Trophoblast cell (in vitro differentiated cells and primary cell): ENCODE measurements around the gene CLEC16A.

ENCODE experiments used
- DNase-seq, 2 donors: peaks; one replicate each; pipeline ENCODE4 v3.0.0-alpha.2; 2016
- H2AFZ ChIP-seq: 2 replicates; pipeline ENCODE4 v1.6.1; 2013; ENCODE audit warnings: low read length, moderate library complexity, mild to moderate bottlenecking; ENCODE audit not compliant: insufficient read depth, poor library complexity
- H2AK5ac ChIP-seq: 2 replicates; pipeline ENCODE4 v1.6.1; 2013; ENCODE audit warnings: mild to moderate bottlenecking, low read length
- H2BK120ac ChIP-seq: 2 replicates; pipeline ENCODE4 v1.6.1; 2013; ENCODE audit warnings: low read length, mild to moderate bottlenecking, moderate library complexity; ENCODE audit not compliant: insufficient read depth, poor library complexity
- H2BK12ac ChIP-seq: 2 replicates; pipeline ENCODE4 v1.6.1; 2013; ENCODE audit warnings: mild to moderate bottlenecking, low read length, moderate library complexity
- H2BK5ac ChIP-seq: 2 replicates; pipeline ENCODE4 v1.6.1; 2013; ENCODE audit warnings: low read length, low read depth, moderate library complexity, mild to moderate bottlenecking; ENCODE audit not compliant: poor library complexity
- H3K14ac ChIP-seq: 2 replicates; pipeline ENCODE4 v1.6.1; 2013; ENCODE audit warnings: mild to moderate bottlenecking, low read length
- H3K18ac ChIP-seq: 2 replicates; pipeline ENCODE4 v1.6.1; 2013; ENCODE audit warnings: mild to moderate bottlenecking, low read length
- H3K23ac ChIP-seq: 2 replicates; pipeline ENCODE4 v1.6.1; 2013; ENCODE audit warnings: low read length
- H3K27ac ChIP-seq: 2 replicates; pipeline ENCODE4 v1.5.1; 2013; ENCODE audit warnings: low read depth, mild to moderate bottlenecking, inconsistent platforms, low read length, moderate library complexity
- H3K27me3 ChIP-seq: 2 replicates; pipeline ENCODE4 v1.6.1; 2013; ENCODE audit warnings: inconsistent platforms, mild to moderate bottlenecking, low read length, moderate library complexity; ENCODE audit not compliant: insufficient read depth
- H3K36me3 ChIP-seq, 2 experiments: 1 replicate in 1 of 2; 2 replicates in 1 of 2; pipeline ENCODE4 v1.6.1; 2013; ENCODE audit warnings: low read length in 2 of 2, mild to moderate bottlenecking in 2 of 2, moderate library complexity in 1 of 2; ENCODE audit not compliant: insufficient read depth in 2 of 2, control insufficient read depth in 1 of 2
- H3K4ac ChIP-seq: 2 replicates; pipeline ENCODE4 v1.6.1; 2013; ENCODE audit warnings: low read depth, mild to moderate bottlenecking, low read length, moderate library complexity
- H3K4me1 ChIP-seq, 2 experiments: 1 replicate in 1 of 2; 2 replicates in 1 of 2; pipeline ENCODE4 v1.6.1; 2013; ENCODE audit warnings: low read length in 2 of 2, mild to moderate bottlenecking in 2 of 2, moderate library complexity in 1 of 2; ENCODE audit not compliant: insufficient read depth in 2 of 2, control insufficient read depth in 1 of 2
- H3K4me2 ChIP-seq: 2 replicates; pipeline ENCODE4 v1.6.1; 2013; ENCODE audit warnings: inconsistent platforms, mild to moderate bottlenecking, low read length, moderate library complexity
- H3K4me3 ChIP-seq: 2 replicates; pipeline ENCODE4 v1.5.1; 2013; ENCODE audit warnings: mild to moderate bottlenecking, low read depth, low read length, inconsistent platforms
- H3K79me1 ChIP-seq: one replicate; pipeline ENCODE4 v1.6.1; 2013; ENCODE audit warnings: low read length
- H3K79me2 ChIP-seq: 2 replicates; pipeline ENCODE4 v1.6.1; 2013; ENCODE audit warnings: low read length, mild to moderate bottlenecking; ENCODE audit not compliant: control insufficient read depth, insufficient read depth, poor library complexity
- H3K9ac ChIP-seq: 2 replicates; pipeline ENCODE4 v1.6.1; 2013; ENCODE audit warnings: mild to moderate bottlenecking, low read length
- H3K9me3 ChIP-seq: 2 replicates; pipeline ENCODE4 v1.6.1; 2013; ENCODE audit warnings: low read depth, mild to moderate bottlenecking, control low read depth, inconsistent platforms, low read length; ENCODE audit not compliant: insufficient read depth
- H4K12ac ChIP-seq: 2 replicates; pipeline ENCODE4 v1.6.1; 2013; ENCODE audit warnings: low read depth, mild to moderate bottlenecking, low read length, moderate library complexity
- H4K8ac ChIP-seq: 2 replicates; pipeline ENCODE4 v1.6.1; 2013; ENCODE audit warnings: low read depth, mild to moderate bottlenecking, low read length, moderate library complexity
- H4K91ac ChIP-seq: one replicate; pipeline ENCODE4 v1.6.1; 2013; ENCODE audit warnings: low read depth, mild to moderate bottlenecking, low read length, moderate library complexity
- WGBS: extraction: QIAGEN DNeasy Blood & Tissue Kit; methylation state at CpG from one replicate; pipeline ENCODE4 v1.1.7; 2013; ENCODE audit warnings: missing lambda C conversion rate; ENCODE audit not compliant: insufficient read length, insufficient coverage; ENCODE audit errors: extremely low coverage; 5-methylcytosine and 5-hydroxymethylcytosine counted together

The CLEC16A gene

DNA sequence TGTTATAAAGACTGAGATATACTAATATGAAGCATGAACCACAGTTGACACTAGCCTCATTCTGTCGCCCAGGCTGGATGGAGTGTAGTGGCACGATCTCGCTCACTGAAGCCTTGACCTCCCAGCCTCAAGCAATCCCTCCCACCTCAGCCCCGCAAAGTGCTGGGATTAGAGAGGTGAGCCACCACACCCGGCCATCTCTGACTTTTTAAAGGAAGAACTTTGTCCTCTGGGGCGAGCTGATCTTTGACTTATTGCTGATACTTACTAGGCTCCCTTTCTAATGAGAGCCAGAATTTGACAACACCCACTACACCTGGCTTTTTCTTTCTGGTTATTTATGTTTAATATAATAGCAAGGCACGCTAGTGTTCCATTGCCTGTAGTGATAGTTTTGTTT is 57.2 kb downstream of the CLEC16A start:
- no peaks in the 10 kb centered on the region for H3K9me3 ChIP-seq
- no peaks in the 10 kb centered on the region for H3K27me3 ChIP-seq
- H2BK12ac ChIP-seq: no peak overlapping the region
- WGBS: no CpG with 5 or more reads among the region's 7 CpGs
- H2AK5ac ChIP-seq: no peak overlapping the region
- H3K4me2 ChIP-seq: no peak overlapping the region
- no peaks in the 10 kb centered on the region for H3K4me1 ChIP-seq
- no peak overlapping the region for H4K8ac ChIP-seq
- H3K18ac ChIP-seq: no peak overlapping the region
- H2BK120ac ChIP-seq: no peak overlapping the region
- no peak overlapping the region for H4K12ac ChIP-seq
- H3K9ac ChIP-seq: no peak overlapping the region
- no peak overlapping the region for H3K23ac ChIP-seq
- H3K4ac ChIP-seq: no peak overlapping the region
- no peak overlapping the region for H3K14ac ChIP-seq
- no peak overlapping the region for H2AFZ ChIP-seq
- no peak overlapping the region for H2BK5ac ChIP-seq
- no peak overlapping the region for H3K27ac ChIP-seq
- no peak overlapping the region for H4K91ac ChIP-seq
- no peak overlapping the region for H3K4me3 ChIP-seq
- H3K79me2 ChIP-seq: no peaks in the 10 kb centered on the region
- no peak for DNase-seq
- peaks cover 6 to 12% of the 10 kb centered on the region in 2 experiments for H3K36me3 ChIP-seq
- H3K79me1 ChIP-seq: no peaks in the 10 kb centered on the region

- H3K9me3 ChIP-seq: no peaks in the 10 kb centered on the region
- no peak overlapping the region for H3K4ac ChIP-seq
- H3K4me1 ChIP-seq: no peaks in the 10 kb centered on the region
- WGBS: no CpG with 5 or more reads among the region's 16 CpGs
- H3K36me3 ChIP-seq: peaks cover 8 to 10% of the 10 kb centered on the region in 2 experiments
- H3K79me1 ChIP-seq: no peaks in the 10 kb centered on the region
- no peak overlapping the region for H4K12ac ChIP-seq
- H3K4me2 ChIP-seq: no peak overlapping the region
- no peak overlapping the region for H2AK5ac ChIP-seq
- H2BK12ac ChIP-seq: no peak overlapping the region
- no peak overlapping the region for H2BK5ac ChIP-seq
- H3K79me2 ChIP-seq: no peaks in the 10 kb centered on the region
- no peak for DNase-seq
- H4K91ac ChIP-seq: no peak overlapping the region
- H3K23ac ChIP-seq: no peak overlapping the region
- no peaks in the 10 kb centered on the region for H3K27me3 ChIP-seq
- no peak overlapping the region for H3K14ac ChIP-seq
- no peak overlapping the region for H3K4me3 ChIP-seq
- no peak overlapping the region for H3K18ac ChIP-seq
- no peak overlapping the region for H3K9ac ChIP-seq
- H2BK120ac ChIP-seq: no peak overlapping the region
- H4K8ac ChIP-seq: no peak overlapping the region
- H2AFZ ChIP-seq: no peak overlapping the region
- no peak overlapping the region for H3K27ac ChIP-seq
Observed at GRCh38 chr16:11003141-11003540, 58.8 kb downstream of the CLEC16A start.

DNA sequence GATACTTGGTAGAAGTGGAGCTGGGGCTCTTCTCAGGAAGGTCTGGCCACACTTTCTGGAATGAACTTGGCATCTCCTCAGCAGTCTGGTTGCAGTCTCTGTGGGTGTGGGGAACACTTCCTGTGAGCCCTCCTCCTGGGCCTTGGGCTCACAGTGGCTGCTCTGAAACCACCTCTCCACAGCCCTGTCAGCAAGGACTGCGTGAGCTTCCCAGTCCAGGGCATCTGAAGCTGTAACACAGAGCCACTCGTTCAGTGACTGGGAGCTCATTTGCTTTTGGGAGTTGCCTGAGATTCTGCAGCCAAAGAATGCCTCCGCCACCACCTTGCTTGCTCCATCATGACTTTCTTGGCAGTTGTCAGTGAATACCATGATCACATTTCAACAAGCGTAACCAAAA is 60.0 kb downstream of the CLEC16A start:
- peaks cover 0 to under 1% of the 10 kb centered on the region in 2 experiments for H3K4me1 ChIP-seq

DNA sequence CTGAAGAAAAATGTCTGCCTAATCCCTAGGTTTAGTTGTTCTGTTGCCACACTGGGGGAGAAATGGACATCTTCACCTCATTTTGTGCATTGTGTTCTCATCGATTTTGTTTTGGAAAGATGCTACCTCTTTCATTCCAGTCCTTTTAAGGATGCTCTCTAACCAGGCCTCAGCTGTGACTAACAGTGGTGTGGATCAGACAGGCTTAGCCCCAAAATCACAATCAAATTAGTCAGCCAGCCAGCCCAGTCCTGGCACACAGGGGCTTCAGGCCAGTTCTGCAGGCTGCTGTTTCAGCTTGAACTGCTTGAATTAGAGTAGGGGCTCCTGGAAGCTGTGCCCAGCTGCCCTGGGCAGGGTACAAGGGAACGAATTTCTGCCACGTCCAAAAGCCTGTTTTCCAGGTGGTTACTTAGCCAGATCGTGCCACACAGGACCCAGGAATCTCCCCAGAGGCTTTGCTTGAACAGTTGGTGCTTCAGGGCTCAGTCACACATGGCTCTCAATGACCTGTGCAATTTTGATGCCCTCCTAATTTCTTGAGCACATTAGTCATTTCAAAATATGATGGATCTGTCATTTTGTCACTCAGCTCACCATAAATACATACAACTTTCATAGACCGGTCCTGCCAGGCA is 60.7 kb downstream of the CLEC16A start:
- WGBS: no CpG with 5 or more reads among the region's 5 CpGs
- no peak overlapping the region for H3K9ac ChIP-seq
- no peaks in the 10 kb centered on the region for H3K79me2 ChIP-seq
- no peaks in the 10 kb centered on the region for H3K79me1 ChIP-seq
- H3K14ac ChIP-seq: no peak overlapping the region
- no peak overlapping the region for H3K23ac ChIP-seq
- no peak overlapping the region for H2BK5ac ChIP-seq
- no peak for DNase-seq
- H3K9me3 ChIP-seq: no peaks in the 10 kb centered on the region
- no peak overlapping the region for H3K27ac ChIP-seq
- H2BK12ac ChIP-seq: no peak overlapping the region
- no peak overlapping the region for H3K4me3 ChIP-seq
- H3K27me3 ChIP-seq: no peaks in the 10 kb centered on the region
- H4K12ac ChIP-seq: no peak overlapping the region
- no peak overlapping the region for H2AFZ ChIP-seq
- H3K18ac ChIP-seq: no peak overlapping the region
- H3K36me3 ChIP-seq: peaks cover 8 to 10% of the 10 kb centered on the region in 2 experiments
- no peak overlapping the region for H3K4ac ChIP-seq
- no peak overlapping the region for H2BK120ac ChIP-seq
- no peak overlapping the region for H2AK5ac ChIP-seq
- H3K4me1 ChIP-seq: peaks cover 0 to 2% of the 10 kb centered on the region in 2 experiments
- H3K4me2 ChIP-seq: no peak overlapping the region
- no peak overlapping the region for H4K8ac ChIP-seq
- no peak overlapping the region for H4K91ac ChIP-seq

More for the DNA sequence above, 60.0 kb downstream of the CLEC16A start:
- H3K4me2 ChIP-seq: no peak overlapping the region
- H4K12ac ChIP-seq: no peak overlapping the region
- H3K9me3 ChIP-seq: no peaks in the 10 kb centered on the region
- DNase-seq: no peak
- WGBS: no CpG with 5 or more reads among the region's 4 CpGs
- H2BK5ac ChIP-seq: no peak overlapping the region
- H3K79me1 ChIP-seq: no peaks in the 10 kb centered on the region
- no peak overlapping the region for H2AK5ac ChIP-seq
- no peak overlapping the region for H3K4me3 ChIP-seq
- H2BK12ac ChIP-seq: no peak overlapping the region
- H3K4ac ChIP-seq: no peak overlapping the region
- H3K27ac ChIP-seq: no peak overlapping the region
- no peak overlapping the region for H4K91ac ChIP-seq
- no peaks in the 10 kb centered on the region for H3K27me3 ChIP-seq
- no peak overlapping the region for H2BK120ac ChIP-seq
- H3K23ac ChIP-seq: no peak overlapping the region
- H3K79me2 ChIP-seq: no peaks in the 10 kb centered on the region
- no peak overlapping the region for H3K18ac ChIP-seq
- peaks cover 8 to 10% of the 10 kb centered on the region in 2 experiments for H3K36me3 ChIP-seq
- no peak overlapping the region for H2AFZ ChIP-seq
- no peak overlapping the region for H4K8ac ChIP-seq
- no peak overlapping the region for H3K14ac ChIP-seq
- H3K9ac ChIP-seq: no peak overlapping the region
